SHP77 (cell line): ENCODE data around the gene PCDH9.

Experiments
- DNase-seq, 2 experiments: peaks; one replicate each; lab custom pipeline; 2025; lab: John Stamatoyannopoulos, UW

Gene PCDH9

DNA sequence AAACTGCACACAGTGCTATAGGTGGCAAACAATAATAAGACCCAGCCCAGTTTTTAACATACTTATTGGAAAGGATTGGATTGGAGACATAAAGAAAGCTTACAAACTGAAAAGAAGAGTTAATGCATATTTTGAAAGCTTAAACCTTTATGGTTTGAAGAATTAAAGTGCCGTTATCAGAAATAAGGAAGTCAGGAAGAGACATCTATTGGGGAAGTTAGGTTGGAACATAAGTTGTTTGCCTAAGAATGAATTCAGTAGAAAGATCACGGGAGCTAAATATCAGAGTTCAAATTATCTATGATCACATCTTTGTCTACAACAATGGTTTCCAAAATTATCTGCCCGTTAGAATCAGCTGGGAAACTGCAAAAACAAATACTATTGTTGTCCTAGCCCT lies 767.9 kb downstream of the PCDH9 start:
- DNase-seq = no peak

DNA sequence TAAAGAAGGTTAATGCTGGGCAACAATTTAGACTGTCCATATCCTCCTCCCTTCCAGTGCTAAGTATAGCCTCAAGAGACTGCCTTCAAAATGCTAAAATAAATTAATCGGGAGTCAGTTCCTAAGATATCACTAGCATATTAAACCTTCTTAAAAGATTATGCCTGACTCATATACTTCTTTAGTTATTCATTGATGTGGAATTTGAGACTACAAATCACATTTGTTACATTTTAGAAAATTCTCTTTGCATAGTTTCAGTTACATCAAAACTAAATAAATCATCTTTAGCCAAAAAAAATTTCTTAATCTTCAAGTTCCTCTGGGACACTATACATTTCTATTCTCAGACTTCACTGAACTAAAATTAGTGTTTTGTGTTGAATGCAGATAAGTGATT lies 769.1 kb downstream of the PCDH9 start:
- DNase-seq = no peak

DNA sequence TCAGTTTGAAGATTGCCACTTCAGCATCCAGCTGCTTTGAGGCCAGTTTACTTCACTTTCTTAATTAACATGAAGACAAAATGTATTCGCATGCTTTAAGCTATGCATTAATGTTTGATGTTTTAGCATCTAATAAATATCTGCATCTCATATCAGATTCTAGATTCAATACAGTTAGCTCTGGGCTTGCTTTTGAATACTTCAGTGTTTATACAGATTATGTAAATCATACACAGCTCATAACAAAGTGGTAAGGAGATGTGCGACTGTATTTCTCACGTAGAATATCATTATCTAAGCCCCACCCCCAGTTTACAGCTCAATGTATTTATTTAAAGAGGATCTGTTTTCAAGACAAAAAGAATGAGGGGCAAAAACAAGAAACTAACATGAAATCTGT lies 770.5 kb downstream of the PCDH9 start:
- no peak for DNase-seq

DNA sequence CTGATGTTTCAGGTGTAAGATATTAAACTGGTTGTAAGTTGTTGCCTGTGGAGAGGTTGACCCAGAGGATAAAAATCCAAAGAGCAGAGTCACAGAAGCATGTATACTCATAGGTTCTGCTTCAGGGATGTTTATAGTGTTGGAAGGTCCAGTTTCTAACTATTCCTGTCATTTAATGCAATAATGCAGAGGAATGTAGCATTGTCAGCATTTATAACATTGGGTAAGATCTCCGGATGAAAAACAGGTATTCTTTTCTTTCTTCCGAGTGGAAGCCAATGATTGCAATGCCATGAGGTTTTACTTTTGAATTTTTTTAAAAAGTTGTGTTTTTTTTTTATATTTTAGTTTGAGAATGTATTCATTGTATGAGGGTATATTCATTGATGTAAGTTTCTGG lies 771.0 kb downstream of the PCDH9 start:
- DNase-seq = no peak

DNA sequence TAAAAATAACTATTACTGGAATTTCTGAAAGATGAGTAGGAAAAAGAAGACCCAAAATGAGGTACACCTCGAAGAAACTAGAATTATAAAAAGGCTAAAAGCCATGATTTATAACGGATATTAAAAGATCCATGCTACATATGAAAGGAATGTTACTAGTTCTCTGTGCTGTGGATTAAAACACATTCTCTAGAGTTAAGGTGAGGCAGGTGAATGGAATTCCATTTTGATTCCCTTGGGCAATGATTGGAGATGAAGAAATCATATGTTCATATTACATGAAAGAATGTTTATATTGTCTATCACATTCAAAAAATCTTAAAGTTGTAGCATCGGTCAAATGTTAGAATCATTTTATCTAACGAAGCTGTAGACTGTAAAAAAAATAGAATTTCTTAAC lies 783.7 kb downstream of the PCDH9 start:
- DNase-seq = no peak

DNA sequence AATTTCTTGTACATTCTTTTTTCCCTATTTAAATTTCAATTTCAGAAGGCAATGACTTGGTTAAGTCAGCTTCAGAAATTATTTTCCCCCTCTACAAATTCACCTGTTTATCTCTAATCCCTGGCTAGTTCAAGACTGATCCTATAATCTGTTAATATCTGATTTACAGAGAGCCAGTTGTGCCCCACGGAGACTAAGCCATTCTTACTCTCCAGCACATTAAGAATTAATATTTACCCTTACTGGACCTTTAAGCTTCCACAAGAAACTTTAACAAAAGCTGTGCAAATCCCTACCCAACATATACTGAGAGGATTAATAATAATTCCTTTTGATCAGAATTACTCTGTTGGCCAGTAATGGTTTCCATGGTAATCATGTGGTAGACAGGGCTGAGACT lies 786.2 kb downstream of the PCDH9 start:
- DNase-seq = no peak

DNA sequence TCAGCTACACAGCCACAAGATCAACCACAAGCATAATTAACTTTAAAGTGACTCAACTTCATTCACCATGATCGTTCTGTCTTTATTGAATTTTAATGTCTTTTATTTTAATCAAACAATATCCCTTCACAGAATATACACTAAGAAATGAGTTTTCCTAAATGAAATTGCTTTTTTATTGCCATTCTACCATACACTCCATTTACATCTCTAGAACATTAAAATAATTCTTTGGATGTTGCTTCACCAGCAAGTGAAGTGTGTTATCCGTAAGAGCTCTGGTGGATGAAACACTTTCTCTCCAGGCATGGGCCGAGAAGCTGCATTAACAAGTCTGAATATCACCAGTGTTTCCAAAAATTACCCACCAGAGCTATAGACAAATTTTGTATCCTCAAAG lies 789.2 kb downstream of the PCDH9 start:
- no peak for DNase-seq

DNA sequence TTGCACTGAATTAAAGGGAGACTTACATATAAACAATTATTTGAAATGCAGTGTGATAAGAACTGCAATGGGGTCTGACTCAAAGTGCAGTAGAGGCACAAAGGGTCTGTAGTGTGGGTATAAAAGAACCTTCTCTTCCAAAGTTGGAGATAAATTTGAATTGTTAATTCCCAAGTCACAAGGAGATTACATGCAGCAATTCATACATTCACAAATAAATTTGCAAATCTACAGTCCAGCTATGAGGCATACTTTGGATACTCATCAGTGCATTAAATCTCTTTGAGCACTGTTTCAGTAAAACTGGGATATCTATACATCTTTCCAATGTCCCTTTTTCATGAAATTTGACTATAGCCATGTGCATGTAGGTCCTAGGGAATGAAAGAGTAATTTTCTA lies 799.4 kb downstream of the PCDH9 start:
- no peak for DNase-seq

DNA sequence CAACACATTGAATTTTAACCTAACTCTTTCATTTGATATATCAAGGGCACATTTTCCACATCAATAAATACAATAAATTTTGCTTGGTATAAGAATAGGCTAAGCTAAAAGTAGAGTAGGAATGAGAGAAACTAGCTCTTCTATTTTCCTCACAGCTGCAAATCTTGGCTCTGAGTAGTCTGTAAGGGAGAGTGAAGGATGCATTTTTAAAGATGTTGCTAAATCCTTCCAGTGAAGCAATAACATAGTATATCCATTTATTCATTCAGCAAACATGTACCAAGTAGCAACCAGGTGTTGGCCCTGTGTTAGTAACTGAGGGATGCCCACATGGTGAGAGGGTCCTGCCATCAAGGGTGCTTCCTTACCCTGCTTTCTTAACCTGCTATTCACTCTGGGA lies 799.9 kb downstream of the PCDH9 start:
- DNase-seq = no peak

DNA sequence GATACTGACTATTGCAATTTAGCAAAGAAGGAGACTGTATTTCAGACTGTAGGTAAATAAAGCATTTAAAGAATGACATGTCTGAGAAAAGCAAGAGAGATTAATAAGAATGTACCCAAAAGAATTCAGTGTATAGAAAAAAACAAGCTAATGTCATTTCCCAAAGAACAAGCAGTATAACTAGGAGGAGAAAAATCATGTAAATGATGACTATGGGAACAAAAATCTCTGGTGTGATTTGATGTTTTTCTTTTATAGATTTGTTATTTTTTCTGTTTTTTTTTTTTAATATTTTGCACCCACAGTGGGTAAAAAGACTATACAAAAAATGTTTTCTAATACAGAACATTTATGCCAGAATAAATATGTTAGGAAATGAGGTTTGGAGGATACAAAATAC lies 801.0 kb downstream of the PCDH9 start:
- no peak for DNase-seq

DNA sequence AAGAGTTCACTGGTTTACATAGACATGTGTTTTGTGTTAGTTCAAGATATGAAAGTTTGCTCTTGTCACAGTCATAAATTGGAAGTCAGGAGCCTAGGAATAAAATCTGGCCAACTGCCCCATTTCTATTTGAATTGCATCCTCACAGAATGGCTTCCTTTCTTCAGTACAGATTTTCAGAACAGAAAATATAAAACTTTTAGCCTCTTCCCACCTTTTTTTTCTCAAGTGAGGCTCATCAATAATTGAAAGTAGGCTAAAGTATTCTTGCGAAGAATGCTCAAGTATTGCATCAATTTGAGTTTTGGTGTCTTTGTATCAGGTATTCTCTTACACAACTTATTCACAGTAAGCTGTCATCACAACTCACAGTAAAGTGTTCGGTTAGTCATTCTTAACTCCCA lies 802.7 kb downstream of the PCDH9 start:
- no peak for DNase-seq

DNA sequence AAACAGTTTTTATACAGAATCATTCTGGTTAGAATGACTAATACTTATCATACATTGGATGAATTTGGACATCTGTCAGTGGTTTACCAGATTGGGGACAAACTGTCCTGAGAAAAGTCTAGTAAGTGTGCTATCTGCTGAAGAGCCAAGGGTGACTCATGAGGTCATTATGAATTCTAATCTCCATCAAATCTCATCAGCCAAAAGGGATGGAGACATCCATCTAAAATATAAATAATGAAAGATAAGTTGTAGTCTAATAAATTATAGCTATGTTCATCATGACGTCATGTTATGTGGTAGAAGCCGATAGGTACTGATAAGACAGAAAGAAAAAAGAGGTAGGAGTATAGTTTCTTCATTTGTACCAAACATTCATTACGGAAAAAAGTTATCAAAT lies 804.4 kb downstream of the PCDH9 start:
- DNase-seq = no peak

DNA sequence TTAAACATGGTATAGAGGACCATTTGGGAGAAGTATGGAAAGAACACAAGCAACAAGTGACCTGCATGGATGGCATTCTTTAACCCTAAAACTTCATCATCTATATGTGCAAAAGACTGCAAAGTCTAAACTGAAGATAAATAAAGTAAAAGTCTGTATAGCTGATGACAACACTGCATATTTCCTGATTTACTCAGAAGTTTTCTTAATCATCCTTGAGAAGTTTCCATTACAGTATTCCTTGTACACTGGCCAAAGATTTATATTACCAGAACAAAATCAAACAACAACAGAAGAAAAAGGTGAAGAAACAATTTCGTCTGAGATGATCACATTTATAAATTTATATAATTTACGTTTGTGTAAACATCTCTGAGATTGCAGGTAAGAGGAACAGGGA lies 805.7 kb downstream of the PCDH9 start:
- DNase-seq = no peak

DNA sequence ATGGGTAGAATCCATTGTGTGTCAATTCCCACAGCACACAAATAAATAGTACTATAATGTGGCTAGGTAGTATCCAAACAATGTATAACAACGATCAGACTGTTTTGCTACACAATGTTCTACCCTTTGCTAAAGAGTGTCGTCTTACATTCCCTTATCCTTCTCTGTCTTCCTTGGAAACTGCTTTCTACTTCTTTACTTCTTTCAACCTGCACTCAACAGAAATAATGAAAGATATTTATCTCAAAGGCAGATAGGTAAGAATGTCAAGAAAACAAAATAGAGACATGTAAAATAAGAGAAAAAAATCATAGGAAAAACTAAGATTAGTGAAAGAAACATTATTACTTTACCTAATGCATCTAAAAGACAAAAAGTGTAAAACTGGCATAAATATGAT lies 814.7 kb downstream of the PCDH9 start:
- no peak for DNase-seq

DNA sequence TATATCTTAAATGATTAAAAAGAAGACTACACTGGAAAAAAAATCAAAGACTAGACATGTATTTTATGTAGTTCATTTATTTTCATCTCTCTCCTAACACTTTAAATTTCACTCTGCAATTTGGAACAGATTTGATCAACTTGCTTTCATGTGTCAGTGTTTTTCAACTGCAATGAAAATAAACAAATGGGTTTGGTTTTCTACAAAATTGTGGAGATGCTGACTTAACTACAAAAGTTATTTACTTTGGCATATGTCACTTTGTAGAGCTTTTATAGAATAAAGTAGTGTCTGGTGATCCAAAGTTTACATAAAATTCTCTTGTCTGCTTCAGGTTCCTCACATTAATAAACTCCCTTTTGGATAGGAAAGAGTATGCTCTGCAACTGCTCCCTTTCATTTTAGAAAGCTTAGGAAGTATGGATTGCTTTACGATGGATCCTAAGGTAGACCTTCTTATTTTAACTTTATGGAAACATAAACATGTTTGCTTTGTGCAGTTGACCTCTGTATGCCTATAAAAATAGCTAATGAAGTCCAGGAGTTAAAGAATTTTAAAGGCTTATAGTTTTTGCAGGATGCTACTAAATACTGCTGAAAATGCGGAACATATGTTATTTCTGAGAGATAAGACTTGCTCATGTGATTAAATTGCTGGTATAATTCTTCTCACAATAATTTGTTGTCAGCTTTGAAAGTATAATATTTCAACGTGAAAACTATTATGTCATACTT lies 815.9 kb downstream of the PCDH9 start:
- no peak for DNase-seq

DNA sequence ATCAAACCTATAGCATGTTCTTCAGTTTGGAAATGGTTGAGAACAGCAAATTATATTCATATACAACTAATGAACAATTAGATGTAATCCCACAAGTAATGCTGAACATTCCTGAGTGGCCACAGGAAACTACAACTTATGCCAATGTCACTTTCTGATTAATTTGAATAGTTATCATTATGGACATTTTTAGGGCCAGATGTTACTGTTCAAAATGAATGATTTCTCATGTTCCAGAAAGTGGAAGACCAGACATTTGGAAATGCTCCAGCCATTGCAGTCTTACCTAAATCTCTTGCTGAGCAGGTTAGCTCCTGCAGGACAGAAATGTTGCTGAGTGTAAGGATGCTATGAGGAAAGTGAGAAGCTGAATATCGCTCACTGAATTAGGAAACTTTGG lies 819.8 kb downstream of the PCDH9 start:
- DNase-seq = no peak

DNA sequence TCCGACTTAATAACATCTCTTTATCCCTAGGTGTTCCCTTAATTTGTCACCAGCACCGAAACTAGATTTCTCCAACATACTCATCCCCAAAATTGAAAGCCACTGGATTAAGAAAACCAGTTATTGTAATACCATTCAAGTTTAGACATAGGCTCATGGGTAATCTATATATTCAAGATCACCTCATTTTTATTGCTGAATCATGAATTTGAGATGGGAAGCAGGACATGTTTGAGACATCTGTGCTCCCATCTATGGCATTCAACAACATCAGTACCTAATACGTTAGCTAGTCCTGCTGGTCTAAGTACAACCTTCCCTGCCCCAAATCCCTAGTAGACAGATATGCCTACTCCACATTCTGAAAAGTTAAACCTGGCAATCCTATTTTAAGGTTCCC lies 820.6 kb downstream of the PCDH9 start:
- DNase-seq = no peak

DNA sequence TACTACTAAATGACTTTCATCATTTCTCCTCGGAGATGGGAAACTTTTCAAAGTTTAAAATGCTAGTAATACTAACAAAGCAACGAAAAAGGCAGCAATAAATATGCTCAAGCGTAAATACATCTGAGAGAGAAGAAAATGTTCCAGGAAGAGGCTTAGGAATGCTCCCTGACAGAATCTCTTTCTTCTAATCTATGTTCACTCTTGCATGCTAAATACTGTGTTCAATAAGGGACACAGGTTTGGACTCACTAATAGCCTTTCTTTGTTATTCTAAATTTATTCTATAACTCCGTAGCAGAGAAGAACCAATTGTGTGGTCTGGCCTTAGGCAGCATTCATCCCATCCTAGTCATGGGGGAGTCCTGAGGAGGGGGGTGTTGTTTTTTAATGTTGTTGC lies 823.0 kb downstream of the PCDH9 start:
- DNase-seq = no peak

DNA sequence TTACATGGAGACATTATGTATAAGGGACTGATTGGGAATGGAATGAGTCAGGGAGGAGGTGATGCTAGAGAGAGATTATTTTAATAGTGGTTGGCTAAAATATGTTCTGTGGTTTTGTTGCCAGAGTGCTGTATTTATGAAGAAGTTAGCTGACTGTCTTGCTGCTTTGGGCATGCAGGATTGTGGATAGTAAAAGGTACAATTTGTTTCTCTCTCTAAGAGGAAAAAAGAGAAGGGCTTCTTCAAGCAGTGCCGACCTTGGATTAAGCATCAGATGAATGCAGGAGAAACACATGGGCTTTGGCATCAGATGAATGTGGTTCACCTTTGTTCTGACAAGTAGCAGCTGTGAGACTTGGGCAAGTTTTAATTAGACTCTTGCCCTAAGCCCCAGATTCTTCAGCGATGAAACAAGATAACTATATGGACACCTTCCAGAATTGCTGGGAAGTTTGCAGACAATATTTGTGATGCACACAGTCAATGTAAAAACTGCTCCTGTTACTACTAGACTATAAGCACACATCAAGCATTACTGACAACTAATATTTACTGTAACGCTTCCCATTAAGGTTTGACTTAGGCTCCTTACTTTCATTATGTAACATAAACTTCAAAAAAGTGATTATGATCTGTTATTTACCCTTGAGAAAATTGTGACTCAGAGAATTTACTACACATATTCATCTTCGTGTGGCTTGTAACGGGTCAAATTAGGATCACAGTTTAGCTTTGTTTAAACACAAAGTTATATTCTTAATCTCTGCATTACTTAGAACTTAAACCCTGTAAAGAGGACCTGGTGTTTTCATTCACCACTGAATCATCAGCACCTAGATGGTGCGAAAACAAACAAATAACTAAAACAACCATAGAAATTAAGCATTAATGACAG lies 824.0 kb downstream of the PCDH9 start:
- DNase-seq = no peak

DNA sequence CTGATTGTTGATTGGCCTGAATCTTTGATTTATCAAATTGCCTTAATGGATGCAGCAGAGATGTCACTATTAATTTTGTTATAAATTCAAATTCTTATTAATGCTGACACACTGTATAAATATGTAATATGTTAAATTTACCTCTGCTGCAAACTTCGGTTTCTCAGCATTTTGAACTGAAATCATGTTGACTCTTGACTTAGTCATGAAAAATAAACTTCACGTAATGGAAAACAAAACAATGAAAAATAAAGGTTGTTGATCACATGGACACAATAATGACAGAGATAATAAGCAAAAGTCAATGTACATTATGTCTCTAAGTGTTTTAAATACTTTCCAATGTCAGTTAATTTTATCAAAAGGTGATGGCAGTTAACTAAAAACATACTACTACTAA lies 827.6 kb downstream of the PCDH9 start:
- no peak for DNase-seq

DNA sequence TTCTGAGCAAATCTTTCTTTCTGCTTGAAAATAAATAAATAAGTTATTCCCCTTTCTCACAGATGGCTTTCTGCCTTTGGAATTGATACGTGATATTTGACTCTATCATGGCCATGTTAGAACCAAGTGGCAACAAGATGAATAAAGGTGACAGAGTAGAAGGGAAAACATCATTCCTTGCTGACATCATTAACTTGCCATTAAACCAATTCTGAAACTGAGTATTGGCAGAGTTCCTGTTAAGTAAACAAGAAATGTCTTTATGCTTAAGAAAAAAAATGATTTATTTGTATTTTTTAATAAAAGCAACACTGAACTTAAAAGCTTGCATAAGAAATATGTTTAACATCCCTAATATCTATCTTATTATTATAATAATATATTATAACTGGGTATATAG lies 828.1 kb downstream of the PCDH9 start:
- DNase-seq = no peak

DNA sequence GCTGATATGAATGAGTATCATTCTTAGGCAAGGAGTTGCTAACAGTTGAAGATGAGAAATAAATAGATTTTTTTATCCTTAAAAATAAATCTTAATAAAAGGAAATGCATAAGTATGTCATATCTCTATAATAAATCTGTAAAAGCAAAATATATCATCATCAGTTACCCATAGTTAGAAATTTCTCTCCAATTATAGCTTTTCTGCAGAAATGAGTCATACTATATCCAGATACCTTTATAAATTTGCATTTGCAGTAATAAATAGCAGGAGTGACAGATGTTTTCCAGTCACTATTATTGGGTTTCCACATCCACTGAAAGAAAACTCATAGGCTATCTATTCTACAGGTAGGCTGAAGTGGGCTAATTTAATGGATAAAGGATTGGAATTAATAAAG lies 829.8 kb downstream of the PCDH9 start:
- no peak for DNase-seq

DNA sequence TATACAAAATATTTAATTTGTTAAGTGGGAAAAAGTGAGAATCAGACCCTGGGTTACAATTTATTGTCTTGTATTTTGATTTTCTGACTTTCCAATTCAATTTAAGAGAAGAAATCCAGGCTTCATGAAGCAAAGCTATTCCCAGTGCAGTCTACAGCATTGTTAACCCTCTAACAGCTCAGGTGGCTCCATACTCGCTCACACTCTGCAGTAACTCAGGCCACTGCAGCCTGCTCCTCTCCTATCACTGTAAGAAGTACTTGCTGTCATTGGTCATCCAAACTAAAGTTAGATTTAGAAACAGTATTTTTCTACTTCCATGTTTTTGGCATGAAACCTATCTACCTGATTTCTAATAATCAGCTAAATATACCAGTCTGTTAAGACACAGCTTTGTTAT lies 830.3 kb downstream of the PCDH9 start:
- no peak for DNase-seq

DNA sequence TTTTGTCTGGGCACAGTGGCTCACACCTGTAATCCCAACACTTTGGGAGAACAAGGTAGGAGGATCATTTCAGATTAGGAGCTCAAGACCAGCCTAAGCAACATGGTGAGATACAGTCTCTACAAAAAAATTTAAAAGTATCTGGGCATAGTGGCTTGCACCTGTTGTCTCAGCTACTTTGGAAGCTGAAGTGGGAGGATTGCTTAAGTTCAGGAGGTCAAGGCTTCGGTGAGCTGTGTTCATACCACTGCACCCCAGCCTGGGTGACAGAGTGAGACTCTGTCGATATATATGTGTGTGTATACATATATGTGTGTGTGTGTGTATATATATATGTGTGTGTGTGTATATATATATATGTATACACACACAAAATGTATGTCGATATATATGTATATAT lies 833.0 kb downstream of the PCDH9 start:
- DNase-seq = no peak
